H1 (cell line): Measurements from ENCODE around the gene ZBTB20. TPM values are rescaled to one million over a fixed set of nuclear protein-coding genes. Genes with fewer than 3 reads are reported as not detected.

Source experiments
- KDM1A ChIP-seq: fragments of 200-600, 300-600 bp; sonication (generic); IDR thresholded peaks from 2 replicates; pipeline ENCODE4 v1.7.1; 2016; ENCODE audit warnings: mild to moderate bottlenecking, low read length, borderline replicate concordance
- polyA plus RNA-seq, 7 experiments: library from polyadenylated mRNA; depleted of rRNA in 3 of 7; stranded (reverse) in 5 of 7; unstranded in 2 of 7; fragments of >200 nt in 5 of 7; fragments of 200-250 nt in 2 of 7; gene quantifications; 1 replicate in 5 of 7; 2 replicates in 1 of 7; 4 replicates in 1 of 7; pipeline versions ENCODE4 v1.2.1 to v1.2.3, GENCODE V29; 2011 to 2013; ENCODE audit warnings: missing spikeins in 2 of 7, mixed read lengths in 2 of 7
- total RNA-seq: library from RNA; stranded (reverse); fragmentation: NEBNext Ultra II Directional; extraction: Animal tissue kit (Norgen Biotek cat#: 25700); gene quantifications from 2 replicates; pipeline ENCODE4 v1.2.1, GENCODE V29; 2021
- TF ChIP-seq, protein P1 (sequence below), 3 experiments: IDR thresholded peaks; 1 replicate in 2 of 3; 2 replicates in 1 of 3; pipeline versions ENCODE4 v1.5.1 to v1.6.1; 2011; ENCODE audit warnings: low read length in 3 of 3, mild to moderate bottlenecking in 3 of 3, inconsistent platforms in 2 of 3, low read depth in 1 of 3, moderate library complexity in 1 of 3; ENCODE audit not compliant: insufficient read depth in 1 of 3; ENCODE audit errors: control extremely low read depth in 1 of 3

Gene ZBTB20
- total and polyA plus RNA-seq, 2 of the 8 experiments (the other 6 are each of a cell fraction or from before 2014, with no cell fraction given), result 0.35 to 1.3 TPM

DNA sequence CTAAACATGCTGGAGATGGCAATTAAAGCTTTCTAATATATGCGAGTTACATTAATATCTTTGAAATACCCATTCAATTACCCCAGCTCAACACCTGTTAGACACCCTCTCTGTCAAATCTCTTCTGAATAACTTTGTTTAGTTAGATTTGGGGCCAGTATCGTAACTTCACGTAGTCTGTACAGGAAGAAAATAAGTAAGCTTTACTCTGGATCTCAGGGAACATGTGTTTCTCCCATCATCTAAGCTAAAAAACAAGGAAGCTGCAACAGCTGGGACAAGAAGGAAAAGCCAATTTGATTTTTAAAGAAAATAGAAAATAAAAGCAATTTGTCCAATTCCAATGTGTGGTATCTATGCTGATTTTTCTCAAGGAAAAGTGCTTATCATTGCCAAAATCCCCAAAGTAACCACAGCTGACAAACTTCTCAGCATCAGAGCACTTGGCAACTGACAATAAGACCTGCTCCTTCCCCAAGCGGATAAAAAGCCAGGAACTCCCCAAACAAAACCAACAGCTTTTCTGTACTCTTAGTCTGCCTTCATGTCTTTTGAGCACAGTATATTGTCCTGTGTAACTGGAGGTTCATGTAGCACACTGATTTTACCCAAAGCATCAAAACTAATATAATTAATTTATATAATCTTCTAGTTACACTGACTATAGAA is 279.1 kb downstream of the ZBTB20 start (continued):
- TF ChIP-seq KDM1A, result no peak
- TF ChIP-seq, protein P1, sequence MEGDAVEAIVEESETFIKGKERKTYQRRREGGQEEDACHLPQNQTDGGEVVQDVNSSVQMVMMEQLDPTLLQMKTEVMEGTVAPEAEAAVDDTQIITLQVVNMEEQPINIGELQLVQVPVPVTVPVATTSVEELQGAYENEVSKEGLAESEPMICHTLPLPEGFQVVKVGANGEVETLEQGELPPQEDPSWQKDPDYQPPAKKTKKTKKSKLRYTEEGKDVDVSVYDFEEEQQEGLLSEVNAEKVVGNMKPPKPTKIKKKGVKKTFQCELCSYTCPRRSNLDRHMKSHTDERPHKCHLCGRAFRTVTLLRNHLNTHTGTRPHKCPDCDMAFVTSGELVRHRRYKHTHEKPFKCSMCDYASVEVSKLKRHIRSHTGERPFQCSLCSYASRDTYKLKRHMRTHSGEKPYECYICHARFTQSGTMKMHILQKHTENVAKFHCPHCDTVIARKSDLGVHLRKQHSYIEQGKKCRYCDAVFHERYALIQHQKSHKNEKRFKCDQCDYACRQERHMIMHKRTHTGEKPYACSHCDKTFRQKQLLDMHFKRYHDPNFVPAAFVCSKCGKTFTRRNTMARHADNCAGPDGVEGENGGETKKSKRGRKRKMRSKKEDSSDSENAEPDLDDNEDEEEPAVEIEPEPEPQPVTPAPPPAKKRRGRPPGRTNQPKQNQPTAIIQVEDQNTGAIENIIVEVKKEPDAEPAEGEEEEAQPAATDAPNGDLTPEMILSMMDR (IDR thresholded peaks at IDR 0.05; ENCODE audit: control extremely low read depth in 1 of 3, insufficient read depth in 1 of 3, low read depth in 1 of 3, low read length in 3 of 3), result no peak
